ENCODE results near the gene RAB9A.
A peak's percentile ranks its signal among the peaks of the same experiment; 100 is the strongest.

Gene RAB9A

GRCh38 chrX:13694359-13694758 lies 5.4 kb downstream of the RAB9A start:
- H3K27me3 ChIP-seq (ENCODE audit: insufficient read depth, low read length, poor library complexity, severe bottlenecking) = no peaks in the 10 kb centered on the region
- H3K4me2 ChIP-seq (ENCODE audit: low read depth, low read length, poor library complexity, severe bottlenecking) = peak overlapping the region; percentile 76
- H4K20me1 ChIP-seq (ENCODE audit: insufficient read depth, low read length, poor library complexity, severe bottlenecking) = peaks cover 37% of the 10 kb centered on the region
- peak overlapping the region; percentile 56 for H3K4me3 ChIP-seq (ENCODE audit: low read length, poor library complexity, severe bottlenecking)
- peaks cover 38% of the 10 kb centered on the region for H3K4me1 ChIP-seq (ENCODE audit: insufficient read depth, low read length, poor library complexity, severe bottlenecking)
- H3K36me3 ChIP-seq (ENCODE audit: insufficient read depth, low read length) = no peaks in the 10 kb centered on the region
- H3K9ac ChIP-seq (ENCODE audit: low read depth, low read length, poor library complexity, severe bottlenecking) = peak overlapping the region; percentile 34
- H3F3A ChIP-seq (ENCODE audit: low read depth) = no peaks in the 10 kb centered on the region
- H3K9me2 ChIP-seq (replicated peaks; ENCODE audit: low read depth, low read length) = no peaks in the 10 kb centered on the region
- peaks cover 98% of the 10 kb centered on the region for H3K79me2 ChIP-seq (ENCODE audit: insufficient read depth, low read length)
- no peaks in the 10 kb centered on the region for H3K9me3 ChIP-seq (ENCODE audit: insufficient read depth, low read depth, low read length)
- TF ChIP-seq CTCF (conservative IDR thresholded peaks at IDR 0.05; ENCODE audit: low read length) = no peak
- TF ChIP-seq EZH2phosphoT487 (IDR thresholded peaks at IDR 0.05; ENCODE audit: borderline replicate concordance) = no peak
- H2AFZ ChIP-seq (ENCODE audit: low read length) = no peak overlapping the region

GRCh38 chrX:13694983-13695382 lies 6.1 kb downstream of the RAB9A start:
- H3K4me3 ChIP-seq (ENCODE audit: low read length, poor library complexity, severe bottlenecking) = peak overlapping the region; percentile 56
- H3K9me3 ChIP-seq (ENCODE audit: insufficient read depth, low read depth, low read length) = no peaks in the 10 kb centered on the region
- peaks cover 37% of the 10 kb centered on the region for H4K20me1 ChIP-seq (ENCODE audit: insufficient read depth, low read length, poor library complexity, severe bottlenecking)
- no peak for TF ChIP-seq CTCF (conservative IDR thresholded peaks at IDR 0.05; ENCODE audit: low read length)
- no peak for TF ChIP-seq EZH2phosphoT487 (IDR thresholded peaks at IDR 0.05; ENCODE audit: borderline replicate concordance)
- peak overlapping the region; percentile 34 for H3K9ac ChIP-seq (ENCODE audit: low read depth, low read length, poor library complexity, severe bottlenecking)
- no peak overlapping the region for H2AFZ ChIP-seq (ENCODE audit: low read length)
- no peaks in the 10 kb centered on the region for H3K27me3 ChIP-seq (ENCODE audit: insufficient read depth, low read length, poor library complexity, severe bottlenecking)
- no peaks in the 10 kb centered on the region for H3F3A ChIP-seq (ENCODE audit: low read depth)
- H3K36me3 ChIP-seq (ENCODE audit: insufficient read depth, low read length) = no peaks in the 10 kb centered on the region
- H3K9me2 ChIP-seq (replicated peaks; ENCODE audit: low read depth, low read length) = no peaks in the 10 kb centered on the region
- H3K4me1 ChIP-seq (ENCODE audit: insufficient read depth, low read length, poor library complexity, severe bottlenecking) = peaks cover 38% of the 10 kb centered on the region
- H3K4me2 ChIP-seq (ENCODE audit: low read depth, low read length, poor library complexity, severe bottlenecking) = peak overlapping the region; percentile 76
- H3K79me2 ChIP-seq (ENCODE audit: insufficient read depth, low read length) = peaks cover 97% of the 10 kb centered on the region

DNA sequence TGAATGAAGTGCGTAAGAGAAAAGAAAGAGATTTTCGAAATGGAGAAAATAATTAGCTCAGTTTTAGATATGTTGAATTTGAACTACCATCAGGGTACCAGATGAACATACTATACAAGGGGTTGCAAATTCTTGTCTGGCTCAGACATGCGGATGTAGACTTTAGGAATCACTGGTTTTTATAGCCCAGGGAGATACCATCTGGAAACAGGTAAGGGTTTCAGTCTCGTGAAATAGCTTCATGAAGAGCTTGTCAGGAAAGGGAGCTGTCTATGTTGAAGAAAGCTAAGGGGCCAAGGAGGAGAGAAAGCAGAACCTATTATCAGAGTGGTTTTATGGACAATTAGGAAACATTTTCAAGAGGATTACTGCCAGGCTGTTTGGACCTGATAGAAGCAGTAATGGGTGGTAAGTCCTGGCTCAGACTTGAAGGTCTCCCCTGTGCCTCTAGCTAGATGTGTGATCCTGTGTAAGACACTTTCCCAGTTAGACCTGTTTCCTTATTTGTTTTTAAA lies 6.7 kb downstream of the RAB9A start:
- no peak overlapping the region for H3K9ac ChIP-seq (ENCODE audit: low read depth, low read length, poor library complexity, severe bottlenecking)
- no peaks in the 10 kb centered on the region for H3K9me3 ChIP-seq (ENCODE audit: insufficient read depth, low read depth, low read length)
- no peak for TF ChIP-seq CTCF (conservative IDR thresholded peaks at IDR 0.05; ENCODE audit: low read length)
- TF ChIP-seq EZH2phosphoT487 (IDR thresholded peaks at IDR 0.05; ENCODE audit: borderline replicate concordance) = no peak
- H3K4me3 ChIP-seq (ENCODE audit: low read length, poor library complexity, severe bottlenecking) = no peak overlapping the region
- H3K36me3 ChIP-seq (ENCODE audit: insufficient read depth, low read length) = no peaks in the 10 kb centered on the region
- peaks cover 35% of the 10 kb centered on the region for H3K4me1 ChIP-seq (ENCODE audit: insufficient read depth, low read length, poor library complexity, severe bottlenecking)
- H3F3A ChIP-seq (ENCODE audit: low read depth) = no peaks in the 10 kb centered on the region
- H2AFZ ChIP-seq (ENCODE audit: low read length) = no peak overlapping the region
- no peaks in the 10 kb centered on the region for H3K9me2 ChIP-seq (replicated peaks; ENCODE audit: low read depth, low read length)
- peaks cover 37% of the 10 kb centered on the region for H4K20me1 ChIP-seq (ENCODE audit: insufficient read depth, low read length, poor library complexity, severe bottlenecking)
- peaks cover 96% of the 10 kb centered on the region for H3K79me2 ChIP-seq (ENCODE audit: insufficient read depth, low read length)
- no peaks in the 10 kb centered on the region for H3K27me3 ChIP-seq (ENCODE audit: insufficient read depth, low read length, poor library complexity, severe bottlenecking)
- peak overlapping the region; percentile 76 for H3K4me2 ChIP-seq (ENCODE audit: low read depth, low read length, poor library complexity, severe bottlenecking)

Measured in Loucy (cell line).